Measurements from ENCODE around the gene UBE2N.

UBE2N gene

DNA sequence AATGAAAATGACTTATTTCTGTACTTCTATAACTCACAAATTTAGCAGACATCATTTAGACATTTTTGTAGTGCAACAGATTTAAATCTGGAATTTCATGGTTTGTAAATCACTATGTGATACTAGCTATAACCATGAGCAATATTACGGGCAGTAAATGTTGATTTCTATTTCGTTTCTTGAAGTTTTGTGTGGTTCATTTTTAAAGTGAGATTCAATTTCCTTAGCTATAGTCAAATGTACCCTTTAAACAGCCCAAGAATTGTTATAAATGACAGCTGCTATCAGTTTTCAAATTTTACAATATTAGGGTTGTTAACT is 33.8 kb downstream of the UBE2N start:
- POLR2A ChIA-PET = no interaction called here
- H3K9me3 ChIP-seq (ENCODE audit: control insufficient read depth, insufficient read depth, low read depth, low read length) = no peaks in the 10 kb centered on the region
- no peaks in the 10 kb centered on the region for H3K4me1 ChIP-seq (ENCODE audit: control insufficient read depth, insufficient read depth, low read length)
- no peak overlapping the region for H3K27ac ChIP-seq (ENCODE audit: extremely low read depth, low read depth, low read length)
- peaks cover 4 to 38% of the 10 kb centered on the region in 2 experiments; a peak in 1 of 3 replicates for H3K36me3 ChIP-seq (ENCODE audit: control insufficient read depth in 2 of 2, insufficient read depth in 1 of 2, low read length in 2 of 2)
- CTCF ChIA-PET = interaction anchor here (1.2 kb wide), 1 partner anchor 12 kb away, joined by 5 read pairs; no protein-coding TSS in a partner anchor
- H3K4me3 ChIP-seq (ENCODE audit: low read depth, low read length) = no peak overlapping the region
- TF ChIP-seq BCL11B (tag by site-specific recombination; IDR thresholded peaks at IDR 0.05; ENCODE audit: low read depth) = no peak
- TF ChIP-seq ZNF398 (tag by site-specific recombination; IDR thresholded peaks at IDR 0.05) = no peak
- no peak for TF ChIP-seq ZBTB20 (tag by site-specific recombination; IDR thresholded peaks at IDR 0.05)
- no peak for TF ChIP-seq ZBTB1 (tag by site-specific recombination; IDR thresholded peaks at IDR 0.05)
- no peak for TF ChIP-seq ZBTB8A (tag by site-specific recombination; IDR thresholded peaks at IDR 0.05)
- no peak for TF ChIP-seq ZNF423 (tag by site-specific recombination; IDR thresholded peaks at IDR 0.05)
- TF ChIP-seq PRDM1 (tag by site-specific recombination; IDR thresholded peaks at IDR 0.05) = no peak
- no peak for TF ChIP-seq MYNN (tag by site-specific recombination; IDR thresholded peaks at IDR 0.05; ENCODE audit: borderline replicate concordance)
- TF ChIP-seq, protein P1, sequence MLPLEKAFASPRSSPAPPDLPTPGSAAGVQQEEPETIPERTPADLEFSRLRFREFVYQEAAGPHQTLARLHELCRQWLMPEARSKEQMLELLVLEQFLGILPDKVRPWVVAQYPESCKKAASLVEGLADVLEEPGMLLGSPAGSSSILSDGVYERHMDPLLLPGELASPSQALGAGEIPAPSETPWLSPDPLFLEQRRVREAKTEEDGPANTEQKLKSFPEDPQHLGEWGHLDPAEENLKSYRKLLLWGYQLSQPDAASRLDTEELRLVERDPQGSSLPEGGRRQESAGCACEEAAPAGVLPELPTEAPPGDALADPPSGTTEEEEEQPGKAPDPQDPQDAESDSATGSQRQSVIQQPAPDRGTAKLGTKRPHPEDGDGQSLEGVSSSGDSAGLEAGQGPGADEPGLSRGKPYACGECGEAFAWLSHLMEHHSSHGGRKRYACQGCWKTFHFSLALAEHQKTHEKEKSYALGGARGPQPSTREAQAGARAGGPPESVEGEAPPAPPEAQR (tag by site-specific recombination; IDR thresholded peaks at IDR 0.05) = no peak
- TF ChIP-seq, protein P2, sequence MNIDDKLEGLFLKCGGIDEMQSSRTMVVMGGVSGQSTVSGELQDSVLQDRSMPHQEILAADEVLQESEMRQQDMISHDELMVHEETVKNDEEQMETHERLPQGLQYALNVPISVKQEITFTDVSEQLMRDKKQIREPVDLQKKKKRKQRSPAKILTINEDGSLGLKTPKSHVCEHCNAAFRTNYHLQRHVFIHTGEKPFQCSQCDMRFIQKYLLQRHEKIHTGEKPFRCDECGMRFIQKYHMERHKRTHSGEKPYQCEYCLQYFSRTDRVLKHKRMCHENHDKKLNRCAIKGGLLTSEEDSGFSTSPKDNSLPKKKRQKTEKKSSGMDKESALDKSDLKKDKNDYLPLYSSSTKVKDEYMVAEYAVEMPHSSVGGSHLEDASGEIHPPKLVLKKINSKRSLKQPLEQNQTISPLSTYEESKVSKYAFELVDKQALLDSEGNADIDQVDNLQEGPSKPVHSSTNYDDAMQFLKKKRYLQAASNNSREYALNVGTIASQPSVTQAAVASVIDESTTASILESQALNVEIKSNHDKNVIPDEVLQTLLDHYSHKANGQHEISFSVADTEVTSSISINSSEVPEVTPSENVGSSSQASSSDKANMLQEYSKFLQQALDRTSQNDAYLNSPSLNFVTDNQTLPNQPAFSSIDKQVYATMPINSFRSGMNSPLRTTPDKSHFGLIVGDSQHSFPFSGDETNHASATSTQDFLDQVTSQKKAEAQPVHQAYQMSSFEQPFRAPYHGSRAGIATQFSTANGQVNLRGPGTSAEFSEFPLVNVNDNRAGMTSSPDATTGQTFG (tag by site-specific recombination; IDR thresholded peaks at IDR 0.05; ENCODE audit: borderline replicate concordance) = no peak
- TF ChIP-seq ZNF214 (tag by site-specific recombination; IDR thresholded peaks at IDR 0.05; ENCODE audit: borderline replicate concordance) = no peak
- no peak for TF ChIP-seq ZNF426 (tag by site-specific recombination; IDR thresholded peaks at IDR 0.05)
- no peak for TF ChIP-seq ZNF549 (tag by site-specific recombination; IDR thresholded peaks at IDR 0.05)
- TF ChIP-seq ZBTB10 (tag by site-specific recombination; IDR thresholded peaks at IDR 0.05) = no peak
- TF ChIP-seq ZNF221 (tag by site-specific recombination; IDR thresholded peaks at IDR 0.05; ENCODE audit: borderline replicate concordance) = no peak
- TF ChIP-seq ZNF571 (tag by site-specific recombination; IDR thresholded peaks at IDR 0.05) = no peak
- TF ChIP-seq ZNF146 (tag by site-specific recombination; IDR thresholded peaks at IDR 0.05) = no peak
- TF ChIP-seq SALL2 (tag by site-specific recombination; IDR thresholded peaks at IDR 0.05; ENCODE audit: borderline replicate concordance) = no peak

Measured in HEK293 (cell line).